Stimulated activated CD4-positive, alpha-beta T cell treated with anti-CD3 and anti-CD28 coated beads, TNF-alpha, amount 100 ng/mL, for 1 hour (primary cell): Measurements from ENCODE around the gene PPP1R3C.

Source experiments
- DNase-seq, 3 donors: peaks; one replicate each; pipeline ENCODE4 v3.0.0-alpha.2; 2020; ENCODE audit warnings: low read depth in 3 of 3, low spot score in 1 of 3

Gene PPP1R3C

GRCh38 chr10:91602449-91602848 is 30.4 kb downstream of the PPP1R3C start:
- no peak for DNase-seq

GRCh38 chr10:91601212-91601611 is 31.7 kb downstream of the PPP1R3C start:
- DNase-seq = no peak

GRCh38 chr10:91598211-91598977 is 34.5 kb downstream of the PPP1R3C start:
- DNase-seq = no peak

- DNase-seq = no peak
These were observed 35.5 kb downstream of the PPP1R3C start for GRCh38 chr10:91597197-91597881.

GRCh38 chr10:91596825-91597196 is 36.1 kb downstream of the PPP1R3C start:
- DNase-seq = no peak

GRCh38 chr10:91593834-91594233 is 39.0 kb downstream of the PPP1R3C start:
- DNase-seq = no peak

GRCh38 chr10:91593366-91593765 is 39.5 kb downstream of the PPP1R3C start:
- DNase-seq = no peak

- DNase-seq = no peak
These were observed 40.5 kb downstream of the PPP1R3C start for GRCh38 chr10:91592266-91592975.

GRCh38 chr10:91591797-91592174 is 41.1 kb downstream of the PPP1R3C start:
- DNase-seq = no peak

GRCh38 chr10:91590904-91591796 is 41.7 kb downstream of the PPP1R3C start:
- DNase-seq = no peak

- no peak for DNase-seq
These were observed 42.5 kb downstream of the PPP1R3C start for GRCh38 chr10:91590142-91590903.

GRCh38 chr10:91589658-91590035 is 43.2 kb downstream of the PPP1R3C start:
- no peak for DNase-seq

GRCh38 chr10:91589015-91589657 is 43.7 kb downstream of the PPP1R3C start:
- DNase-seq = no peak

- DNase-seq = no peak
These were observed 44.9 kb downstream of the PPP1R3C start for GRCh38 chr10:91587710-91588638.

GRCh38 chr10:91582153-91582554 is 50.7 kb downstream of the PPP1R3C start:
- no peak for DNase-seq

- no peak for DNase-seq
These were observed 53.4 kb downstream of the PPP1R3C start for GRCh38 chr10:91579329-91579985.
